Activated T-cell treated with anti-CD3 and anti-CD28 coated beads for 1 hour (primary cell): ENCODE measurements around the gene TCHP.
"Not testable (repeated sequence)": the region's sequence is repeated elsewhere in the genome, so short reads cannot be mapped to it uniquely, and the experiment has no call there.

Experiments used
- DNase-seq: peaks from one replicate; pipeline ENCODE4 v3.0.0-alpha.2; 2020; ENCODE audit warnings: low read depth

Gene TCHP

GRCh38 chr12:109879351-109880042, 20.6 kb upstream of the TCHP start:
- DNase-seq = no peak

- DNase-seq = peak; percentile 87
Measured at GRCh38 chr12:109880043-109880931, 19.8 kb upstream of the TCHP start, which contains the start of gene GLTP. Gene GLTP, minus strand, starts transcription at chr12:109880541. Its CDS starts 167 bp downstream, at chr12:109880374.

- no peak for DNase-seq
Measured at GRCh38 chr12:109880938-109881337, 19.1 kb upstream of the TCHP start.

GRCh38 chr12:109881752-109882151, 18.3 kb upstream of the TCHP start:
- DNase-seq = no peak

GRCh38 chr12:109883461-109883860, 16.6 kb upstream of the TCHP start:
- DNase-seq = no peak

GRCh38 chr12:109885616-109886015, 14.5 kb upstream of the TCHP start:
- DNase-seq = no peak

GRCh38 chr12:109888179-109889020, 11.7 kb upstream of the TCHP start:
- no peak for DNase-seq

GRCh38 chr12:109890620-109891170, 9.4 kb upstream of the TCHP start:
- DNase-seq = no peak

GRCh38 chr12:109891731-109892130, 8.3 kb upstream of the TCHP start:
- not testable (repeated sequence) for DNase-seq

GRCh38 chr12:109892165-109892715, 7.8 kb upstream of the TCHP start:
- DNase-seq = no peak

- no peak for DNase-seq
Measured at GRCh38 chr12:109892748-109893147, 7.3 kb upstream of the TCHP start.

- DNase-seq = no peak
Measured at GRCh38 chr12:109893261-109893995, 6.6 kb upstream of the TCHP start.

- DNase-seq = no peak
Measured at GRCh38 chr12:109894939-109895338, 5.1 kb upstream of the TCHP start.

- DNase-seq = no peak
Measured at GRCh38 chr12:109896188-109896587, 3.9 kb upstream of the TCHP start.

GRCh38 chr12:109897029-109897428, 3.0 kb upstream of the TCHP start:
- DNase-seq = no peak

GRCh38 chr12:109899345-109899744, 729 bp upstream of the TCHP start:
- DNase-seq = not testable (repeated sequence)

GRCh38 chr12:109900752-109901580, 892 bp downstream of the TCHP start:
- DNase-seq = no peak

GRCh38 chr12:109902891-109903418, 2.9 kb downstream of the TCHP start:
- DNase-seq = no peak

- no peak for DNase-seq
Measured at GRCh38 chr12:109905301-109905700, 5.2 kb downstream of the TCHP start.
